ENCODE results near the gene LLCFC1.
"Not testable (repeated sequence)": the region's sequence is repeated elsewhere in the genome, so short reads cannot be mapped to it uniquely, and the experiment has no call there.

- TF ChIP-seq SUZ12 (IDR thresholded peaks at IDR 0.05; ENCODE audit: extremely low read depth, insufficient read depth, insufficient read length); ZNF274 (IDR thresholded peaks at IDR 0.05; ENCODE audit: low read depth, low read length); YY1 (IDR thresholded peaks at IDR 0.05; ENCODE audit: insufficient read depth, insufficient read length): not testable (repeated sequence)
These were observed 39.1 kb downstream of the LLCFC1 start for GRCh38 chr7:142978402-142978801.
